ENCODE data around the gene MBD4.

The MBD4 gene

GRCh38 chr3:129404610-129405009 lies 35.1 kb downstream of the MBD4 start:
- TF ChIP-seq CTCF (IDR thresholded peaks at IDR 0.05): no peak

GRCh38 chr3:129404130-129404529 lies 35.6 kb downstream of the MBD4 start:
- no peak for TF ChIP-seq CTCF (IDR thresholded peaks at IDR 0.05)

- no peak for TF ChIP-seq CTCF (IDR thresholded peaks at IDR 0.05)
These were observed 36.3 kb downstream of the MBD4 start for GRCh38 chr3:129403450-129403849.

GRCh38 chr3:129402616-129403015 lies 37.1 kb downstream of the MBD4 start:
- TF ChIP-seq CTCF (IDR thresholded peaks at IDR 0.05): no peak

- TF ChIP-seq CTCF (IDR thresholded peaks at IDR 0.05): no peak
These were observed 37.5 kb downstream of the MBD4 start for GRCh38 chr3:129402210-129402609.

- no peak for TF ChIP-seq CTCF (IDR thresholded peaks at IDR 0.05)
These were observed 39.8 kb downstream of the MBD4 start for GRCh38 chr3:129399895-129400357.

- TF ChIP-seq CTCF (IDR thresholded peaks at IDR 0.05): peak; percentile 89
These were observed 40.4 kb downstream of the MBD4 start for GRCh38 chr3:129399145-129399894.

GRCh38 chr3:129398803-129399144 lies 41.0 kb downstream of the MBD4 start:
- TF ChIP-seq CTCF (IDR thresholded peaks at IDR 0.05): no peak

All from LNCAP (cell line).